Rectal smooth muscle tissue (tissue), 1 donor: ENCODE measurements around the gene CD274.
A peak's percentile ranks its signal among the peaks of the same experiment; 100 is the strongest.

Experiments used
- H3K27ac ChIP-seq: one replicate; pipeline ENCODE4 v1.7.0; 2013; ENCODE audit warnings: low read depth, low read length, inconsistent platforms
- H3K27me3 ChIP-seq: one replicate; pipeline ENCODE4 v1.7.0; 2013; ENCODE audit warnings: low read length; ENCODE audit not compliant: control insufficient read depth, insufficient read depth
- H3K36me3 ChIP-seq: one replicate; pipeline ENCODE4 v1.7.0; 2013; ENCODE audit warnings: low read length; ENCODE audit not compliant: control insufficient read depth, insufficient read depth
- H3K4me1 ChIP-seq: one replicate; pipeline ENCODE4 v1.7.0; 2013; ENCODE audit warnings: low read length; ENCODE audit not compliant: control insufficient read depth, insufficient read depth
- H3K4me3 ChIP-seq: one replicate; pipeline ENCODE4 v1.7.0; 2013; ENCODE audit warnings: low read length
- H3K9ac ChIP-seq: one replicate; pipeline ENCODE4 v1.7.0; 2013; ENCODE audit warnings: low read length

Gene CD274

DNA sequence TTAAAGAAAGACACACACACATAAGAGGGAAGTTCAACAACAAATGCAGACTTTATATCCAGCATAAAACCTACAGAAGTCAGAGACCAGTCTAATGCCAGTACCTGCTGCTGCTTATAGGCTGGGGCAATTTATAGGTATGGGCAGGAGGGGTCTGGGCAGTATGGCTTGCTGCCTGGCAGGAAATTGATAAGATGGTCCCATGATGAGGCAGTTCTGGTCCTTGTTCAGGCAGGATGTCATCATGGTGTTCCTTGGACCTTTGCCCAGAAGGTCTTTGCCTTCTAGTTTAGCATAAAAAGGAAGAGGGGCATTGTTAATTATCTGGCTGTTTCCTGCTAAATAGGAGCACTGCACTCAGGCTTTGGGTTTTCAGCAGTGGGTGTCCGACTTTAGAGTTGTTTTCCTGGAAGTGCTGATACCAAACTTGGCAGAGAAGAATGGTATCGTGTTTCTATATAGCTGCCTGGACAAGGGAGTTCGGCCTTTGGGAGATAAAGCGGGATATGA lies 49.6 kb downstream of the CD274 start:
- H3K4me1 ChIP-seq = no peaks in the 10 kb centered on the region
- no peak overlapping the region for H3K9ac ChIP-seq
- H3K36me3 ChIP-seq = no peaks in the 10 kb centered on the region
- H3K27me3 ChIP-seq = no peaks in the 10 kb centered on the region
- no peak overlapping the region for H3K4me3 ChIP-seq
- H3K27ac ChIP-seq = no peak overlapping the region

DNA sequence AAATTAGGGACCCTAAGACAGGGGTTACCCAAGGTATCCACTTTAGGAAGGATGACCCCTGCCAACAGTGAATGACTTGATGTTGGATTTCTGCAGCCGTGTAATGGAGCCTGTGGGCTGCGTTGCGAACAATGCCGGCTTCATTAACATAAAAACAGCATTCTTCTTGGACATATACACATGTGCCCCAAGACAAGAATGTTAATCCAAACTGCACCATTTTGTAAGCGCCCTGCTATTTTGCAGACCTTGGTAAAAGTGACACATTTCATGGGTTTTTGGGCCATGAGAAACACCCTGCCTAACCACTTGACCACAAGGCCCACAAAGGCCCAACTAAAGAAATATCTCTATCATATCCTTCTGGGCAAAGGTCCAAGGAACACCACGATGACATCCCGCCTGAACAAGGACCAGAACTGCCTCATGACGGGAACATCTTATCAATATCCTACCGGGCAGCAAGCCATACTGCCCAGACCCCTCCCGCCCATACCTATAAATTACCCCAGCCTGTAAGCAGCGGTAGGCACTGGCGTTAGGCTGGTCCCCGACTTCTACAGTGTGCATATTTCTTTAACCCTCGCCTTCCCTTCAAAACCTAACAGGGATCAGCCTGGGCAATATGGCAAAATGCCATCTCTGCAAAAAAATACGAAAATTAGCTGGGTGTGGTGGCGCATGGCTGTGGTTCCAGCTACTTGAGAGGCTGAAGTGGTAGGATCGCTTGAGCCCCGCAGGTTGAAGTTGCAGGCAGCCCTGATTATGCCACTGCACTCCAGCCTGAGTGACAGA lies 50.3 kb downstream of the CD274 start:
- Histone ChIP-seq H3K4me3 (no peak overlapping the region), H3K36me3 (no peaks in the 10 kb centered on the region), H3K9ac (no peak overlapping the region), H3K4me1 (no peaks in the 10 kb centered on the region), H3K27ac (no peak overlapping the region), H3K27me3 (no peaks in the 10 kb centered on the region)

DNA sequence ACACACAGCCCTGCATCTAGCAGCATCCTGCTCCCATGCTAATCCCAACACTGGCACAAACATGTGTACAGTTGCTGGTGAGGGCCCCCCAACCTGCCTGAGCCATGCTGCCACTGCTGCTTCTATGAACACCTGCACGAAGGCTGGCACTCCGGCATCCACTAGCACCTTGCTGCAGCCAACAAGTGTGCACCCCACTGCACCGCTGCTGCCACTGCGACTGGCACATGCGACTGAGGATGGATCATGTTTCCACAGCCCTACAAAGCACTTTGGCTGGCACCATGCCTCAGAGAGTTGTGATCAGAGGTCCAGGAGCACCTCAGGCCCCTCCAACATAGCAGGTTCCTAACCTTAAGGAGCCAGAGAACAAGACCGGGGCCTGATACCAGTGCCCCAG lies 52.2 kb downstream of the CD274 start:
- no peaks in the 10 kb centered on the region for H3K27me3 ChIP-seq
- H3K9ac ChIP-seq = no peak overlapping the region
- no peaks in the 10 kb centered on the region for H3K36me3 ChIP-seq
- H3K4me3 ChIP-seq = no peak overlapping the region
- H3K4me1 ChIP-seq = no peaks in the 10 kb centered on the region
- no peak overlapping the region for H3K27ac ChIP-seq

DNA sequence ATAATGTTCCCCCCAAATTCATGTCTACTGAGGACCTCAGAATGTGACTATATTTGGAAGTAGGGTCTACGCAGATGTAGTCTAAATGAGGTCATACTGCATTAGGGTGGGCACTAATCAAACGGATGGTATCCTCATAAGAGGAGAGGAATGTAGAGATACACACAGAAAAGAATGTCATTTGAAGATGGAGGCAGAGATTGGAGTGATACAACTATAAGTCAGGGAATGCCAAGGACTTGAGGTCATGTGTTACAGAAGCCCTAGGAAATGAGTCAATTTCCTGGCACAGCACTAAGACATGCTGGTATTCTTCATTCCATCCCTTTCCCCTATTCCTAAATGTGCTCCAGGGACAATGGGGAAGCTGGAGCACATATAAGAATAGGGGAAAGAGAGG lies 59.2 kb downstream of the CD274 start:
- Histone ChIP-seq H3K27ac (peak overlapping the region; percentile 53), H3K4me1 (no peaks in the 10 kb centered on the region), H3K4me3 (no peak overlapping the region), H3K27me3 (no peaks in the 10 kb centered on the region), H3K9ac (no peak overlapping the region), H3K36me3 (no peaks in the 10 kb centered on the region)

DNA sequence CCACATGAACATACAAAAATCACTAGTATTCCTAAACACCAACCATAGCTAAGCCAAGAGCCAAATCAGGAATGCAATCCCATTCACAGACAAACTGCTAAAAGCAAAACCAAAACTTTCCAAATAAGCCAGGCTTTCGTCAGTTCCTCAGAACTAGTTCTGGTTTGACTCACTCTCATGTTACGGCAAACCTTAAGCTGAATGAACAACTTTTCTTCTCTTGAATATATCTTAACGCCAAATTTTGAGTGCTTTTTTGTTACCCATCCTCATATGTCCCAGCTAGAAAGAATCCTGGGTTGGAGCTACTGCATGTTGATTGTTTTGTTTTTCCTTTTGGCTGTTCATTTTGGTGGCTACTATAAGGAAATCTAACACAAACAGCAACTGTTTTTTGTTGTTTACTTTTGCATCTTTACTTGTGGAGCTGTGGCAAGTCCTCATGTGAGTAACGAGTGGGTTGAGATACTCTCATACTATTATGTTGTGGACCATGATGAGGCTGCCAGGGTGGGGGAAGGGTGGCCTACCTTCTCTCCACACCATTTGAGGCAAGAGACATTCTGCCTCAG lies 60.1 kb downstream of the CD274 start, which contains the start of gene PDCD1LG2:
Gene PDCD1LG2 (plus strand): TSS at position 172 of the 572 bp plus-strand sequence. CDS start 12,016 bp downstream, outside the sequence.
- Histone ChIP-seq H3K9ac (no peak within 1 kb of the TSS), H3K4me1 (no peaks in the 10 kb centered on the region), H3K27me3 (no peaks in the 10 kb centered on the region), H3K27ac (peak within 1 kb of the TSS; percentile 53), H3K36me3 (no peaks in the 10 kb centered on the region), H3K4me3 (peak within 1 kb of the TSS; percentile 44)

DNA sequence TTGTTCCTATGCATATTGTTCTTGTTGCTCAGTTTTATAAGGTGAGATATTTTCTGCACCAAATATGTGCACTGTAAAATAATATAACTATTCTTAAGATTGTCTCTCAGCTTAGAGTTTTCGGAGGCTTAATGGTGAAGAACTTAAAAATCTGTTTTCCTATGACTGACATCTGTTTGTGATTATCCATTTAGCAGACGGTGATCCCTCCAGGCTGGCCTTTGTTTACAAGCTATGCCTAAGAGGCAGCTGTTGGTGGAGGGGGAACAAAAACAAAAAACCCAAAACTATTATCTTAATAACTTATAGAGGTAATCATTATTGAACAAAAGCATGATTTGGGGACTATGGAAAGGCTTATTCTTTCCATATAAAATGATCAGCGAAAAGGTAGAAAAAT lies 60.6 kb downstream of the CD274 start:
- no peak overlapping the region for H3K27ac ChIP-seq

DNA sequence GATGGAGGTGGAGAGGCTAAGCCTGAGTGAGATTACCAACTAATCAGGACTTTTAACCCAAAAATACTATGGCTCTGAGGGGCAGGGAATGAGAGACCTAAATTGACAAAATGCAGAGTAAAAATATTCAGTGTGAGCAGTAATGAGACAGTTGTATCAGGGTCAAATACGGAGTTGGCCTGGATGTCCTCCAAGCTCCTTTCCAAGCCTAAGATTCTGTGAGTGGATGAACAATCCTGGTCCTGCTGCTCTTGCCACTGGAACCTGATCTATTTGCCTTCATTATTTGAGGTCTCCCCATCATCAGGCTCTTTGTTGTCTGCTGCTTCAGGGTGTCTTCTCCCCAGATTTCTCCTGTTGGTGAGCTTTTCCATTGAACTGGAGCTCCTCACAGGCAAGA lies 61.1 kb downstream of the CD274 start:
- Histone ChIP-seq H3K4me1 (no peaks in the 10 kb centered on the region), H3K4me3 (peak overlapping the region; percentile 12), H3K27ac (no peak overlapping the region), H3K9ac (no peak overlapping the region), H3K36me3 (no peaks in the 10 kb centered on the region), H3K27me3 (no peaks in the 10 kb centered on the region)

More for the DNA sequence above, 60.6 kb downstream of the CD274 start:
- no peak overlapping the region for H3K4me3 ChIP-seq
- no peaks in the 10 kb centered on the region for H3K36me3 ChIP-seq
- H3K9ac ChIP-seq = no peak overlapping the region
- H3K4me1 ChIP-seq = no peaks in the 10 kb centered on the region
- H3K27me3 ChIP-seq = no peaks in the 10 kb centered on the region

DNA sequence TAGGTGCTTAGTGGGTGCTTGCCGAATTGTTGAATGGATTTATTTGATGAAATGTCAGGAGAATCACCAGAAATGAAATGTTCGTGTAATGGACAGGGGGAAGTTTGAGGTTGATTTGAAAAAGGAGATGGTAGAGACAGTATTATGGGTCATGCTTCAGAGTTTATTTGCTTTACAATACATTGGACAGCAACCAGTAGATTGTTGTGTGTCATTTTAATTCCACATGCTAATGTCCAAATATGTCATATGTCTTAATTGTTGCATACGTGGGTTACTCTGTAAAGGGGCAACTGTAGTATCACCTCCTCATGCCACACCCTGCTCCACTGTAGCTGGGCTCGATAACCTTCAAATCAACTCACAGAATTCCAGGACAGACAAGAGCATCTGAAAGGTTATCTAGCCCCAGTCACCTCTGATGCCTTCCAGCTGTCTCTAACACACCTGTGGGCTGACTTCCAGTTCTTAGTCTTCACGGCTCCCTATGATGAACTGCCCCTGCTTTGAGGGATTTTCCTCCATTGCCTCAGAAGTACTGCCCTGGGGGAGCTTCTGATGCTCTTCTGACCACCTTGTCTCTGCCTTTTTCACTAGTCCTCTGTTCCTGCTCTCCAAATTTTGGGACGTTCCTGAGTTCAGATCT lies 61.7 kb downstream of the CD274 start:
- no peaks in the 10 kb centered on the region for H3K36me3 ChIP-seq
- no peak overlapping the region for H3K27ac ChIP-seq
- no peak overlapping the region for H3K4me3 ChIP-seq
- no peak overlapping the region for H3K9ac ChIP-seq
- no peaks in the 10 kb centered on the region for H3K4me1 ChIP-seq
- no peaks in the 10 kb centered on the region for H3K27me3 ChIP-seq

DNA sequence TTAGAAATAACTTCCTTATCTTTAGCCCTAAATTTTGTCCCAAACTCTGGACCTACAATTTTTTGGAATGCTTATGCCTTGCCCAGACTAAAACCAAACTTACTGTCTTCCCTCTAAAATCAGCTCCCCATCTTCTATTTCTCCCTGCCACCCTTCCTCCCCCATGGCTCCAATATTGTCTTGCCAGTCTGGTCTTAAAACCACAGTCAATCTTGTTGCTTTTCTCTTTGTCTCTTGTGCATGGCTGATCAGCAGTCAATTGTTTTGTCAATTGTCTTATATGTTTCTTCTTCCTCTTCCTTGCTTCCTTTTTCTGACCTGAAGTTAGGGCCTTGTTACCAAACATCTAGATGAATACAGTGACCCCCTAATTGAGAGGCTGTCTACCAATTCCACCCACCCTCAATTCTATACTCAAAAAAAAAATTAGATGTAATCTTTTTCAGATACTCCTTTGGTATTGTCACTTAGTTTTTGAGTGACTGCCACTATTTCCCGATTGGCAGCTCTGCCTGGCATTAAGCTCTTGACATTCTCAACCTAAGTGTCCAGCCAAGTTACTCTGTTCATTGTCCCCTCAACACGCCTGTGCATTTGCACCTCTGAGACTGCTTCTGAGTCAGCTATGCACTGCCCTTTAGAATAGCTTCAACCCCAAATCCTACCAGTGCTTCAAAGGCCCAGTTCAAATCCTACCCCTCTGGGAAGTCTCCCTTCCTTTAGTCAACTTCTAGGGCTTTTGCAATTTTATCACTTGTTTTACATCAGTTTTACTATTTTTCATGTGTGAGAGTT lies 62.5 kb downstream of the CD274 start:
- no peaks in the 10 kb centered on the region for H3K4me1 ChIP-seq
- no peaks in the 10 kb centered on the region for H3K27me3 ChIP-seq
- H3K9ac ChIP-seq = no peak overlapping the region
- no peak overlapping the region for H3K27ac ChIP-seq
- no peaks in the 10 kb centered on the region for H3K36me3 ChIP-seq
- H3K4me3 ChIP-seq = no peak overlapping the region

DNA sequence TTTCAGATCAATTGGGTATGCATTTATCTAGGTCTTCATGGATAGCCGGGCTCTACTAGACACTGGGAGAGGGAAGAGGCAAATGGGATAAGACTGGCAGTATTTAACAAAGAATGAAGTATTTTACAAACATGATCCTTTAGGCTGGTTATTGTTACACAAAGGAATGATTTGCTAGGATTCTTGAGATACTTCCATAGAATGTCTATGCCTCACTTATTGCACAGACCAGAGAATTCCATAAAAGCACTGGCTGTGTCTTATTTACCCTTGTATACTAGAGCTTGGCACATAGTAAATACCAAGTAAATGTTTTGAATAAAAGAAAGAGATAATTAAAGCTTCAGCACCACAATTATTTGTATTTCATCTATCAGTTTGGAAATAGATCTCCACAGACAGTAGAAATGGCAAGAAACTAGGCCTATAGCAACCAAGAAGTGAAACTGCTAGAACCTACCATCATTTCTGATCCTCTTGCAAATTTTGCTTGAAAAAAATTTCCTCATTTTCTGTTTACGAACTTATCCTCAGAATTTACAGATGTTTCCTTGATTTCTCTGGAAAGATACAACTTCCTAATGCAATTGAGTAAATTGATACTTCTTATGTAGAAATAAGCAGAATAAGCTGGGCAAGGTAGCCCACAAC lies 63.7 kb downstream of the CD274 start:
- Histone ChIP-seq H3K27ac (no peak overlapping the region), H3K36me3 (no peaks in the 10 kb centered on the region), H3K27me3 (no peaks in the 10 kb centered on the region), H3K4me1 (no peaks in the 10 kb centered on the region), H3K4me3 (no peak overlapping the region), H3K9ac (no peak overlapping the region)

DNA sequence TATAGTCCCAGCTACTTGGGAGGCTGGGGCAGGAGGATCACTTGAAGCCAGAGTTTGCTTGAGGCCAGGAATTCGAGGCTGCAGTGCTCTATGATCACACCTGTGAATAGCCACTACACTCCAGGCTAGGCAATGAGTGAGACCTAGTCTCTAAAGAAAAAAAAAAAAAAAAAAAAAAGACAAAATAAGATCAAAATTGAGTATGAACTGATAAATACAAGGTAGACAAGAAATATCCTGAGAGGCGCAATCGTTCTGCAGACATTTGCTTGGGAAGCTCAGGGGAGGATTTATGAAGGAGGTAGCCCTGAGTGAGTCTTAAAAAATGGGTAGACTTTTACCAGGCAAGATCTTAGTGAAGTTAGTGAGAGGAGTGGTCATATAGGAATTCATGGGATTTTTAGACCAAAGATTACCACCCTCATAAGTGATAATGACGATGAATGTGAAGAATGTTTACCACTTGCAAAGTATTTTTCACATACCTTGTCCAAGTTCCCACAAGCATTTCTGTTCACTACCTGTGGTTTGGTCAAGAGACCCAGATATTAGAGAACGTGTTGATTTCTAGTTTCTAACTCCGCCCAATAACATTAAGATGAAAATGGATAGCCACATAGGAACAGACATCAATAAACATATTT lies 64.4 kb downstream of the CD274 start:
- no peak overlapping the region for H3K27ac ChIP-seq
- no peaks in the 10 kb centered on the region for H3K4me1 ChIP-seq
- H3K36me3 ChIP-seq = no peaks in the 10 kb centered on the region
- H3K4me3 ChIP-seq = no peak overlapping the region
- no peak overlapping the region for H3K9ac ChIP-seq
- H3K27me3 ChIP-seq = no peaks in the 10 kb centered on the region
